Cerebellar cortex (tissue), 1 donor: ENCODE measurements around the gene CRYBB3.
"Not testable (repeated sequence)": the region's sequence is repeated elsewhere in the genome, so short reads cannot be mapped to it uniquely, and the experiment has no call there.

Source experiments
- DNase-seq: peaks from one replicate; pipeline ENCODE4 v3.0.0-alpha.2; 2015; ENCODE audit warnings: low spot score

Gene CRYBB3

GRCh38 chr22:25174888-25175411 lies 24.7 kb upstream of the CRYBB3 start:
- DNase-seq = no peak

- no peak for DNase-seq
These were observed 23.5 kb upstream of the CRYBB3 start for GRCh38 chr22:25176175-25176574.

- no peak for DNase-seq
These were observed 22.9 kb upstream of the CRYBB3 start for GRCh38 chr22:25176799-25177198.

GRCh38 chr22:25177226-25177625 lies 22.4 kb upstream of the CRYBB3 start:
- no peak for DNase-seq

GRCh38 chr22:25177895-25178294 lies 21.8 kb upstream of the CRYBB3 start:
- no peak for DNase-seq

- DNase-seq = not testable (repeated sequence)
These were observed 21.3 kb upstream of the CRYBB3 start for GRCh38 chr22:25178348-25178747.

- DNase-seq = not testable (repeated sequence)
These were observed 20.6 kb upstream of the CRYBB3 start for GRCh38 chr22:25178869-25179631.

- no peak for DNase-seq
These were observed 17.2 kb upstream of the CRYBB3 start for GRCh38 chr22:25182131-25183110.

GRCh38 chr22:25183949-25184619 lies 15.6 kb upstream of the CRYBB3 start:
- no peak for DNase-seq

GRCh38 chr22:25186140-25186539 lies 13.5 kb upstream of the CRYBB3 start:
- no peak for DNase-seq

- DNase-seq = no peak
These were observed 12.2 kb upstream of the CRYBB3 start for GRCh38 chr22:25187469-25187868.

GRCh38 chr22:25192406-25192805 lies 7.3 kb upstream of the CRYBB3 start:
- no peak for DNase-seq

GRCh38 chr22:25193130-25193529 lies 6.5 kb upstream of the CRYBB3 start:
- no peak for DNase-seq

- no peak for DNase-seq
These were observed 6.1 kb upstream of the CRYBB3 start for GRCh38 chr22:25193548-25193947.

- no peak for DNase-seq
These were observed 3.3 kb upstream of the CRYBB3 start for GRCh38 chr22:25196326-25196725.

- DNase-seq = no peak
These were observed 2.3 kb upstream of the CRYBB3 start for GRCh38 chr22:25197340-25197739.

GRCh38 chr22:25200967-25201366 lies 1.3 kb downstream of the CRYBB3 start:
- DNase-seq = no peak

- no peak for DNase-seq
These were observed 2.1 kb downstream of the CRYBB3 start for GRCh38 chr22:25201557-25202273.

GRCh38 chr22:25202290-25202921 lies 2.7 kb downstream of the CRYBB3 start:
- DNase-seq = peak; percentile 59

GRCh38 chr22:25203082-25203481 lies 3.4 kb downstream of the CRYBB3 start:
- DNase-seq = no peak

- DNase-seq = not testable (repeated sequence)
These were observed 4.9 kb downstream of the CRYBB3 start for GRCh38 chr22:25204547-25204946.
